CD4-positive, alpha-beta T cell (primary cell): ENCODE measurements around the gene RARB. TPM values are rescaled to one million over a fixed set of nuclear protein-coding genes. Genes with fewer than 3 reads are reported as not detected.

Experiments used
- ATAC-seq: fragments of 200-7000 bp; cut with Tn5 transposase; one replicate; pipeline ENCODE4 v1.10.0; 2022; ENCODE audit warnings: mild to moderate bottlenecking; ENCODE audit not compliant: poor library complexity
- CTCF ChIA-PET: fragments of 350-600 bp; sonication (Branson Sonifier 250); formaldehyde crosslinking; loops from one replicate; lab custom pipeline; 2021; ENCODE audit warnings: antibody characterized with exemption, inconsistent platforms; lab: Charles Lee
- POLR2A ChIA-PET: fragments of 350-600 bp; sonication (Branson Sonifier 250); formaldehyde crosslinking; loops from one replicate; lab custom pipeline; 2021; ENCODE audit warnings: antibody characterized with exemption, inconsistent platforms; lab: Charles Lee
- DNase-seq, 14 experiments: peaks; one replicate each; pipeline ENCODE4 v3.0.0-alpha.2; 2013 to 2020; ENCODE audit warnings: mixed read lengths in 2 of 14
- H3K27ac ChIP-seq, 2 donors: one replicate each; pipeline versions ENCODE4 v1.5.1 to v1.7.0; 2013; ENCODE audit warnings: low read length in 2 of 2, low read depth in 1 of 2, mild to moderate bottlenecking in 1 of 2
- H3K27me3 ChIP-seq, 2 experiments: 1 replicate in 1 of 2; 2 replicates in 1 of 2; pipeline versions ENCODE4 v1.6.1 to v1.7.0; 2013; ENCODE audit warnings: low read length in 2 of 2, control low read depth in 1 of 2, mild to moderate bottlenecking in 1 of 2, moderate library complexity in 1 of 2; ENCODE audit not compliant: insufficient read depth in 2 of 2, control insufficient read depth in 1 of 2
- H3K36me3 ChIP-seq: one replicate; pipeline ENCODE4 v1.6.1; 2013; ENCODE audit warnings: low read length, control low read depth; ENCODE audit not compliant: insufficient read depth
- H3K4me1 ChIP-seq: one replicate; pipeline ENCODE4 v1.6.1; 2013; ENCODE audit warnings: low read length, control low read depth; ENCODE audit not compliant: insufficient read depth
- H3K4me3 ChIP-seq: one replicate; pipeline ENCODE4 v1.5.1; 2013; ENCODE audit warnings: mild to moderate bottlenecking, low read length, moderate library complexity
- H3K9me3 ChIP-seq, 2 experiments: 1 replicate in 1 of 2; 2 replicates in 1 of 2; pipeline versions ENCODE4 v1.6.1 to v1.7.0; 2013; ENCODE audit warnings: low read length in 2 of 2, mild to moderate bottlenecking in 2 of 2, control low read depth in 1 of 2, moderate library complexity in 1 of 2; ENCODE audit not compliant: control insufficient read depth in 1 of 2, insufficient read depth in 1 of 2
- H3K27ac Mint-ChIP-seq: one replicate; pipeline ENCODE4 v1.8.0; 2020; ENCODE audit warnings: mixed read lengths
- H3K27me3 Mint-ChIP-seq: one replicate; pipeline ENCODE4 v1.8.0; 2021; ENCODE audit warnings: mixed read lengths
- H3K36me3 Mint-ChIP-seq: one replicate; pipeline ENCODE4 v1.8.0; 2021; ENCODE audit warnings: low read depth, mixed read lengths
- H3K4me1 Mint-ChIP-seq: one replicate; pipeline ENCODE4 v1.8.0; 2021; ENCODE audit warnings: low read depth, mixed read lengths
- H3K4me3 Mint-ChIP-seq: one replicate; pipeline ENCODE4 v1.8.0; 2020; ENCODE audit warnings: mild to moderate bottlenecking, mixed read lengths
- H3K9me3 Mint-ChIP-seq: one replicate; pipeline ENCODE4 v1.8.0; 2020; ENCODE audit warnings: mixed read lengths
- intact Hi-C, 2 experiments: fragments of 100-400 bp; cut with DNase I in 1 of 2; cut with micrococcal nuclease in 1 of 2; formaldehyde crosslinking; loops; one replicate each; pipeline versions ENCODE4 v1.15.1 to v1.9.0; 2023 to 2025; cut with DNase I, micrococcal nuclease
- total RNA-seq, 174 experiments: library from RNA in 2 of 174; stranded (reverse) in 2 of 174; gene quantifications; one replicate each; pipeline ENCODE4 v1.2.3 and lab custom pipeline; 2021 to 2026
- TF ChIP-seq, protein P1 (sequence below): fragments of 200-600 bp; IDR thresholded peaks from one replicate; pipeline ENCODE4 v1.8.0; 2022; ENCODE audit warnings: antibody characterized with exemption, mild to moderate bottlenecking

The RARB gene
- total RNA-seq, 2 experiments from 2014 or later = not detected

DNA sequence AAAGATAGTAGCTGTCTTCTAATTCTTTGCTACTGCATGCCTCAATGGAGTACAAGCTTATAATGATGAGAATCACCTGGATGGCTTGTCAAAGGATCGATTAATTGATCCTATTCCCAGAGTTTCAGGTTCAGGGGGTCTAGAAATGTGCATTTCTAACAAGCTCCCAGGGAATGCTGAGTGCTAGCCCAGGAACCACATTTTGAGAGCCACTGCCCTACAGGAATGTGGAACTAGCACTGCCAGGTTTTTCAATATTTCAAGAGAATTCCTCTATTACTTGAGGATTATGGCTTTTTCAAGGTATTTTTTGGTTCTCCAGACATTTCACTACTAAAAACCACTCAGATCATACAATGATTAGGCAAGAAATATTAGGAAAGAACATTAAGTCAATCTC, 52.7 kb downstream of the RARB start:
- TF ChIP-seq, protein P1, sequence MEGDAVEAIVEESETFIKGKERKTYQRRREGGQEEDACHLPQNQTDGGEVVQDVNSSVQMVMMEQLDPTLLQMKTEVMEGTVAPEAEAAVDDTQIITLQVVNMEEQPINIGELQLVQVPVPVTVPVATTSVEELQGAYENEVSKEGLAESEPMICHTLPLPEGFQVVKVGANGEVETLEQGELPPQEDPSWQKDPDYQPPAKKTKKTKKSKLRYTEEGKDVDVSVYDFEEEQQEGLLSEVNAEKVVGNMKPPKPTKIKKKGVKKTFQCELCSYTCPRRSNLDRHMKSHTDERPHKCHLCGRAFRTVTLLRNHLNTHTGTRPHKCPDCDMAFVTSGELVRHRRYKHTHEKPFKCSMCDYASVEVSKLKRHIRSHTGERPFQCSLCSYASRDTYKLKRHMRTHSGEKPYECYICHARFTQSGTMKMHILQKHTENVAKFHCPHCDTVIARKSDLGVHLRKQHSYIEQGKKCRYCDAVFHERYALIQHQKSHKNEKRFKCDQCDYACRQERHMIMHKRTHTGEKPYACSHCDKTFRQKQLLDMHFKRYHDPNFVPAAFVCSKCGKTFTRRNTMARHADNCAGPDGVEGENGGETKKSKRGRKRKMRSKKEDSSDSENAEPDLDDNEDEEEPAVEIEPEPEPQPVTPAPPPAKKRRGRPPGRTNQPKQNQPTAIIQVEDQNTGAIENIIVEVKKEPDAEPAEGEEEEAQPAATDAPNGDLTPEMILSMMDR = no peak
- no peaks in the 10 kb centered on the region for H3K36me3 ChIP-seq

DNA sequence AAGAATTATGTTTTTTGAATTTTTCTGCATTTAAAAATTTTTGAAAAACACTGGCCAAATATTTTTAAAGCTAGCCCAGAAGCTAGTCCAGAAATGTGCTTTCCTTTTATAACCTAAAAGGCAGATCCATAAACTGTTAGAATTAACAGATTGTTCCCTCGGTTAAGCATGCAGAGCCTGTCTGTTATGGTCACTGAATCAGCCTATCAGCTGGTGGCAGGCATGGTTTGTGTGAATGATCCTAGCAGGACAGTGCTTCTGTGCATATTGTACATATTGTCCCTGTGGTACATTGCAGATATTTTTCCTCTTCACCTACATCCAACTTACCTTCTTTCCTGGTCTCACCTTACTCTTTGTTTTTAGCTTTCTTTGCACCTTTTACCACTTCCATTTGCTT, 53.3 kb downstream of the RARB start:
- intact Hi-C loops = no loop called here
- Histone ChIP-seq H3K36me3 (no peaks in the 10 kb centered on the region), H3K4me3 (no peak overlapping the region), H3K27ac (no peak overlapping the region), H3K27me3 (no peaks in the 10 kb centered on the region), H3K9me3 (no peaks in the 10 kb centered on the region), H3K4me1 (no peaks in the 10 kb centered on the region)
- Mint-ChIP-seq H3K27me3 (peaks cover 15% of the 10 kb centered on the region), H3K27ac (no peak overlapping the region), H3K4me3 (no peak overlapping the region), H3K36me3 (no peaks in the 10 kb centered on the region), H3K4me1 (no peaks in the 10 kb centered on the region), H3K9me3 (no peaks in the 10 kb centered on the region)
- TF ChIP-seq, protein P1 = no peak
- ChIA-PET POLR2A (no interaction called here), CTCF (no interaction called here)
- no peak for ATAC-seq
- no peak for DNase-seq

More for the DNA sequence above, 52.7 kb downstream of the RARB start:
- no peaks in the 10 kb centered on the region for H3K9me3 ChIP-seq
- no peaks in the 10 kb centered on the region for H3K27me3 ChIP-seq
- peaks cover 11% of the 10 kb centered on the region for H3K27me3 Mint-ChIP-seq
- ATAC-seq (no peak), DNase-seq (no peak)
- H3K4me3 Mint-ChIP-seq = no peak overlapping the region
- no peaks in the 10 kb centered on the region for H3K4me1 ChIP-seq
- H3K27ac Mint-ChIP-seq = no peak overlapping the region
- ChIA-PET CTCF (no interaction called here), POLR2A (no interaction called here)
- no peaks in the 10 kb centered on the region for H3K36me3 Mint-ChIP-seq
- no peaks in the 10 kb centered on the region for H3K9me3 Mint-ChIP-seq
- intact Hi-C loops = no loop called here
- no peak overlapping the region for H3K4me3 ChIP-seq
- no peaks in the 10 kb centered on the region for H3K4me1 Mint-ChIP-seq
- no peak overlapping the region for H3K27ac ChIP-seq

DNA sequence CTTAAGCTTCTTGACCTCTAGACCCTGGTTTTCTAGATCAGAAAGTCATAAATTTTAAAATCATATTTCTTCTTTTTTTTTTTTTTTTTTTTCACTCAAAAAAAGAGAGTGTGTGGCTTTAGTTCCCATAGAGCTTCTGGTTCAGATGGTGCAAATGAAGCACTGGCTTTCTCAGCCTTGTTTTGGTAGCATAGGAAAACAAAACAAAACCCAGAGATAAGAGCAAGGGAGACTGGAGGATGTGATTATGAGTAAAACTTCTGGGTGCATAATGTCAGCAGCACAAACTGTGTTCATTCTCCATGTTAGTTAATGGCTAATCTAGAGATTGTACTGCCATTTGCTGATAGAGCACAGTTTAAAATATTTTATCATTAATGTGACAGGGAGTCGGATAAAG, 55.4 kb downstream of the RARB start:
- Histone ChIP-seq H3K9me3 (no peaks in the 10 kb centered on the region), H3K36me3 (no peaks in the 10 kb centered on the region), H3K27ac (no peak overlapping the region), H3K27me3 (peaks cover 0 to 5% of the 10 kb centered on the region in 2 experiments), H3K4me3 (no peak overlapping the region), H3K4me1 (no peaks in the 10 kb centered on the region)
- ATAC-seq = no peak
- no peak overlapping the region for H3K4me3 Mint-ChIP-seq
- CTCF ChIA-PET = no interaction called here
- no peaks in the 10 kb centered on the region for H3K9me3 Mint-ChIP-seq
- DNase-seq = no peak
- H3K4me1 Mint-ChIP-seq = no peaks in the 10 kb centered on the region
- no peak overlapping the region for H3K27ac Mint-ChIP-seq
- intact Hi-C loops = no loop called here
- H3K36me3 Mint-ChIP-seq = no peaks in the 10 kb centered on the region
- TF ChIP-seq, protein P1 = no peak
- H3K27me3 Mint-ChIP-seq = peaks cover 15% of the 10 kb centered on the region
- POLR2A ChIA-PET = no interaction called here
